H1 (cell line): Measurements from ENCODE around the gene PTBP3. TPM values are rescaled to one million over a fixed set of nuclear protein-coding genes. Genes with fewer than 3 reads are reported as not detected.

ENCODE experiments used
- CTCF ChIA-PET: fragments of 300-600 bp; sonication (Branson Sonifier 250); formaldehyde crosslinking; loops from one replicate; lab custom pipeline; 2021; ENCODE audit not compliant: partially characterized antibody; lab: Charles Lee
- POLR2A ChIA-PET: fragments of 300-600 bp; sonication (Branson Sonifier 250); formaldehyde crosslinking; loops from one replicate; lab custom pipeline; 2021; ENCODE audit warnings: inconsistent platforms; ENCODE audit not compliant: partially characterized antibody; lab: Charles Lee
- DNase-seq, 2 experiments: peaks; one replicate each; pipeline versions ENCODE4 v3.0.0 to v3.0.0-alpha.2; 2010 to 2022; ENCODE audit warnings: low spot score in 2 of 2, low read depth in 1 of 2, mixed read lengths in 1 of 2
- FAIRE-seq: peaks from 2 replicates; lab custom pipeline; 2011; peaks lifted over from hg19 to GRCh38; lab: Jason Lieb, UNC
- H2AFZ ChIP-seq: 2 replicates; pipeline ENCODE4 v1.8.1; 2012; ENCODE audit warnings: low read length, inconsistent platforms
- H2AK5ac ChIP-seq: 2 replicates; pipeline ENCODE4 v1.6.1; 2013; ENCODE audit warnings: low read depth, low read length
- H2BK120ac ChIP-seq: replicated peaks from 2 replicates; pipeline ENCODE3; 2013; ENCODE audit warnings: low read depth, low read length, inconsistent platforms
- H2BK12ac ChIP-seq: 2 replicates; pipeline ENCODE4 v1.6.1; 2013; ENCODE audit warnings: low read depth, low read length
- H2BK15ac ChIP-seq: 2 replicates; pipeline ENCODE4 v1.6.1; 2013; ENCODE audit warnings: low read length
- H2BK20ac ChIP-seq: 2 replicates; pipeline ENCODE4 v1.6.1; 2013; ENCODE audit warnings: low read length
- H2BK5ac ChIP-seq: 2 replicates; pipeline ENCODE4 v1.6.1; 2013; ENCODE audit warnings: low read depth, low read length
- H3K14ac ChIP-seq: 2 replicates; pipeline ENCODE4 v1.6.1; 2013; ENCODE audit warnings: inconsistent platforms; ENCODE audit not compliant: insufficient read length
- H3K18ac ChIP-seq: 2 replicates; pipeline ENCODE4 v1.6.1; 2013; ENCODE audit warnings: low read length; ENCODE audit errors: extremely low read depth
- H3K23ac ChIP-seq: 2 replicates; pipeline ENCODE4 v1.6.1; 2013; ENCODE audit warnings: inconsistent platforms; ENCODE audit not compliant: insufficient read length
- H3K23me2 ChIP-seq: 2 replicates; pipeline ENCODE4 v1.6.1; 2013; ENCODE audit warnings: low read depth, low read length
- H3K27ac ChIP-seq: 2 replicates; pipeline ENCODE4 v1.6.1; 2011; ENCODE audit warnings: low read depth, low read length, inconsistent platforms
- H3K27me3 ChIP-seq, 4 experiments: replicated peaks in 1 of 4; 1 replicate in 1 of 4; 2 replicates in 3 of 4; pipeline versions ENCODE4 v1.6.1 to v1.8.1; 2011 to 2013; ENCODE audit warnings: low read length in 3 of 4, mild to moderate bottlenecking in 3 of 4, inconsistent platforms in 2 of 4, mixed read lengths in 2 of 4, moderate library complexity in 1 of 4; ENCODE audit not compliant: control insufficient read depth in 3 of 4, insufficient read depth in 3 of 4; ENCODE audit errors: extremely low read depth in 1 of 4
- H3K36me3 ChIP-seq, 4 experiments: 2 replicates each; pipeline versions ENCODE4 v1.6.1 to v1.8.1; 2011 to 2013; ENCODE audit warnings: mild to moderate bottlenecking in 4 of 4, low read length in 3 of 4, moderate library complexity in 2 of 4, control low read depth in 1 of 4, inconsistent platforms in 1 of 4; ENCODE audit not compliant: insufficient read depth in 4 of 4, control insufficient read depth in 2 of 4
- H3K4ac ChIP-seq: replicated peaks from 2 replicates; pipeline ENCODE3; 2013; ENCODE audit warnings: low read length, low read depth, mixed read lengths, inconsistent platforms; ENCODE audit not compliant: insufficient read length
- H3K4me1 ChIP-seq, 4 experiments: replicated peaks in 1 of 4; 1 replicate in 1 of 4; 2 replicates in 3 of 4; pipeline versions ENCODE4 v1.6.1 to v1.8.1; 2011 to 2013; ENCODE audit warnings: low read length in 3 of 4, inconsistent platforms in 2 of 4, mixed read lengths in 1 of 4; ENCODE audit not compliant: insufficient read depth in 4 of 4, control insufficient read depth in 3 of 4
- H3K4me2 ChIP-seq, 2 experiments: 2 replicates each; pipeline versions ENCODE4 v1.6.1 to v1.8.1; 2011 to 2013; ENCODE audit warnings: low read depth in 2 of 2, low read length in 2 of 2, control low read depth in 1 of 2, inconsistent platforms in 1 of 2, mild to moderate bottlenecking in 1 of 2; ENCODE audit not compliant: insufficient read depth in 1 of 2
- H3K4me3 ChIP-seq, 4 experiments: fragments of 200-600, 300-600 bp in 1 of 4; sonication (generic), shearing (Covaris generic), sonication (Bioruptor Twin) in 1 of 4; 2 replicates each; pipeline versions ENCODE4 v1.5.1 to v1.8.1; 2011 to 2016; ENCODE audit warnings: low read length in 4 of 4, low read depth in 3 of 4, control low read depth in 2 of 4, inconsistent platforms in 2 of 4, mild to moderate bottlenecking in 2 of 4, mixed read lengths in 1 of 4, moderate library complexity in 1 of 4; ENCODE audit not compliant: insufficient read depth in 2 of 4; ENCODE audit errors: extremely low read depth in 1 of 4
- H3K56ac ChIP-seq: replicated peaks from 2 replicates; pipeline ENCODE3; 2013; ENCODE audit warnings: low read depth, mild to moderate bottlenecking, mixed read lengths, low read length, inconsistent platforms; ENCODE audit not compliant: insufficient read length
- H3K79me1 ChIP-seq: 2 replicates; pipeline ENCODE4 v1.6.1; 2013; ENCODE audit warnings: low read depth, low read length, control low read depth
- H3K79me2 ChIP-seq, 2 experiments: 2 replicates each; pipeline versions ENCODE4 v1.6.1 to v1.8.1; 2012 to 2013; ENCODE audit warnings: low read length in 2 of 2, mild to moderate bottlenecking in 2 of 2, inconsistent platforms in 1 of 2; ENCODE audit not compliant: insufficient read depth in 2 of 2, control insufficient read depth in 1 of 2
- H3K9ac ChIP-seq, 4 experiments: replicated peaks in 1 of 4; 1 replicate in 1 of 4; 2 replicates in 3 of 4; pipeline versions ENCODE4 v1.6.1 to v1.8.1; 2011 to 2013; ENCODE audit warnings: low read depth in 3 of 4, low read length in 3 of 4, control low read depth in 2 of 4, mild to moderate bottlenecking in 2 of 4, moderate library complexity in 2 of 4, inconsistent platforms in 1 of 4; ENCODE audit errors: extremely low read depth in 1 of 4
- H3K9me3 ChIP-seq, 2 experiments: 2 replicates each; pipeline versions ENCODE4 v1.6.1 to v1.8.1; 2012 to 2013; ENCODE audit warnings: mild to moderate bottlenecking in 2 of 2, moderate library complexity in 2 of 2, control low read depth in 1 of 2, inconsistent platforms in 1 of 2, low read depth in 1 of 2, low read length in 1 of 2, mixed read lengths in 1 of 2; ENCODE audit not compliant: insufficient read depth in 2 of 2
- H4K20me1 ChIP-seq, 2 experiments: replicated peaks in 1 of 2; 2 replicates each; pipeline versions ENCODE3 to v1.8.1; 2011 to 2013; ENCODE audit warnings: inconsistent platforms in 2 of 2, low read length in 2 of 2, mild to moderate bottlenecking in 1 of 2; ENCODE audit not compliant: insufficient read depth in 2 of 2, control insufficient read depth in 1 of 2
- H4K5ac ChIP-seq: 2 replicates; pipeline ENCODE4 v1.6.1; 2013; ENCODE audit warnings: low read length, low read depth, mixed read lengths, inconsistent platforms; ENCODE audit not compliant: insufficient read length
- H4K8ac ChIP-seq: 2 replicates; pipeline ENCODE4 v1.8.0; 2013; ENCODE audit warnings: mild to moderate bottlenecking, moderate library complexity, low read length, inconsistent platforms; ENCODE audit not compliant: insufficient read depth; ENCODE audit errors: extremely low read depth
- H4K91ac ChIP-seq: replicated peaks from 2 replicates; pipeline ENCODE3; 2013; ENCODE audit warnings: low read length, mixed read lengths, inconsistent platforms; ENCODE audit not compliant: insufficient read length
- CTBP2 ChIP-seq: IDR thresholded peaks from 2 replicates; pipeline ENCODE4 v1.7.0; 2011; ENCODE audit warnings: borderline replicate concordance, mild to moderate bottlenecking, moderate library complexity, mixed read lengths, low read length; ENCODE audit not compliant: insufficient read depth, insufficient read length
- E2F6 ChIP-seq: IDR thresholded peaks from 2 replicates; pipeline ENCODE4 v1.6.1; 2012; ENCODE audit warnings: inconsistent platforms
- EP300 ChIP-seq, 2 experiments: IDR thresholded peaks; 1 replicate in 1 of 2; 2 replicates in 1 of 2; pipeline ENCODE4 v1.6.1; 2011 to 2012; ENCODE audit warnings: low read depth in 2 of 2, low read length in 2 of 2, mild to moderate bottlenecking in 2 of 2, borderline replicate concordance in 1 of 2, inconsistent platforms in 1 of 2, moderate library complexity in 1 of 2
- HDAC2 ChIP-seq, 2 experiments: fragments of 300-600 bp in 1 of 2; sonication (generic) in 1 of 2; IDR thresholded peaks; 2 replicates each; pipeline ENCODE4 v1.6.1; 2011 to 2012; ENCODE audit warnings: low read depth in 2 of 2, low read length in 2 of 2, mild to moderate bottlenecking in 2 of 2, moderate library complexity in 2 of 2, borderline replicate concordance in 1 of 2, inconsistent platforms in 1 of 2
- JUN ChIP-seq: IDR thresholded peaks from 2 replicates; pipeline ENCODE4 v1.6.1; 2011; ENCODE audit warnings: low read depth, mild to moderate bottlenecking, improper control_type of control experiment, low read length
- RFX5 ChIP-seq: IDR thresholded peaks from 2 replicates; pipeline ENCODE4 v1.6.1; 2011; ENCODE audit warnings: low read depth, low read length, improper control_type of control experiment, borderline replicate concordance
- SAP30 ChIP-seq: fragments of 300-600 bp; sonication (generic); IDR thresholded peaks from 2 replicates; pipeline ENCODE4 v1.7.1; 2012; ENCODE audit warnings: low read length, moderate library complexity, mild to moderate bottlenecking, inconsistent platforms; ENCODE audit not compliant: insufficient read depth, insufficient replicate concordance
- SIX5 ChIP-seq: IDR thresholded peaks from 2 replicates; pipeline ENCODE4 v1.6.1; 2011; ENCODE audit warnings: mild to moderate bottlenecking, low read depth, low read length
- SUZ12 ChIP-seq: fragments of 200-600 bp; sonication (generic); IDR thresholded peaks from 2 replicates; pipeline ENCODE4 v1.6.1; 2012; ENCODE audit warnings: mild to moderate bottlenecking, inconsistent platforms, low read length, moderate library complexity, mixed read lengths
- TEAD4 ChIP-seq: IDR thresholded peaks from 2 replicates; pipeline ENCODE4 v1.6.1; 2012; ENCODE audit warnings: low read depth, low read length, inconsistent platforms, mixed read lengths
- USF2 ChIP-seq: IDR thresholded peaks from 2 replicates; pipeline ENCODE4 v1.6.1; 2011; ENCODE audit warnings: low read length, improper control_type of control experiment
- WGBS, 2 experiments: shearing (Covaris generic) in 1 of 2; methylation state at CpG; one replicate each; pipeline versions ENCODE4 v1.1.6 to v1.1.7; 2013 to 2015; ENCODE audit warnings: low lambda C conversion rate in 2 of 2, mixed read lengths in 2 of 2, inconsistent platforms in 1 of 2, low coverage in 1 of 2, missing lambda C conversion rate in 1 of 2; ENCODE audit not compliant: insufficient replicate concordance in 2 of 2, insufficient coverage in 1 of 2, insufficient read length in 1 of 2; ENCODE audit errors: extremely low coverage in 1 of 2, missing lambda C conversion rate in 1 of 2; 5-methylcytosine and 5-hydroxymethylcytosine counted together
- polyA plus RNA-seq, 7 experiments: library from polyadenylated mRNA; depleted of rRNA in 3 of 7; stranded (reverse) in 5 of 7; unstranded in 2 of 7; fragments of >200 nt in 5 of 7; fragments of 200-250 nt in 2 of 7; gene quantifications; 1 replicate in 5 of 7; 2 replicates in 1 of 7; 4 replicates in 1 of 7; pipeline versions ENCODE4 v1.2.1 to v1.2.3, GENCODE V29; 2011 to 2013; ENCODE audit warnings: missing spikeins in 2 of 7, mixed read lengths in 2 of 7
- total RNA-seq: library from RNA; stranded (reverse); fragmentation: NEBNext Ultra II Directional; extraction: Animal tissue kit (Norgen Biotek cat#: 25700); gene quantifications from 2 replicates; pipeline ENCODE4 v1.2.1, GENCODE V29; 2021

PTBP3 gene
- total and polyA plus RNA-seq, 2 of the 8 experiments (the other 6 are each of a cell fraction or from before 2014, with no cell fraction given), result 51.0 to 124 TPM

- POLR2A ChIA-PET, result no interaction called here
- Histone ChIP-seq H3K23me2 (peaks cover 2% of the 10 kb centered on the region; the same call in 1 of the 2 replicates), H2AK5ac (no peak overlapping the region), H2BK20ac (no peak overlapping the region), H4K20me1 (no peaks in the 10 kb centered on the region), H3K79me1 (no peaks in the 10 kb centered on the region), H3K4me2 (no peak overlapping the region), H3K27me3 (peaks cover 0 to under 1% (median 0%) of the 10 kb centered on the region in 4 experiments; a peak in 1 of 7 replicates), H3K9ac (no peak overlapping the region), H2AFZ (no peak overlapping the region), H3K4me1 (peaks cover 0 to 10% (median 5%) of the 10 kb centered on the region in 4 experiments; a peak in 4 of 7 replicates), H2BK15ac (no peak overlapping the region), H2BK12ac (no peak overlapping the region), H4K5ac (no peak overlapping the region), H3K23ac (no peak overlapping the region), H3K18ac (no peak overlapping the region), H2BK5ac (no peak overlapping the region), H3K27ac (no peak overlapping the region), H3K4ac (no peak overlapping the region), H4K8ac (no peak overlapping the region), H2BK120ac (no peak overlapping the region), H3K4me3 (no peak overlapping the region), H3K9me3 (no peaks in the 10 kb centered on the region), H3K36me3 (no peaks in the 10 kb centered on the region), H3K14ac (no peak overlapping the region), H4K91ac (no peak overlapping the region), H3K56ac (no peak overlapping the region), H3K79me2 (no peaks in the 10 kb centered on the region)
- CTCF ChIA-PET, result no interaction called here
- DNase-seq, result no peak
- no peak for FAIRE-seq
- 66% methylated on average over 3 of the region's 3 CpGs; no CpG with 5 or more reads in 1 of the 2 experiments for WGBS, 2 experiments
- TF ChIP-seq JUN (no peak), RFX5 (no peak), CTBP2 (no peak), HDAC2 (IDR thresholded peaks at IDR 0.05; ENCODE audit: borderline replicate concordance in 1 of 2, low read depth in 2 of 2, low read length in 2 of 2) (no peak), SIX5 (no peak), EP300 (IDR thresholded peaks at IDR 0.05; ENCODE audit: borderline replicate concordance in 1 of 2, low read depth in 2 of 2, low read length in 2 of 2) (no peak), SAP30 (no peak), E2F6 (no peak), SUZ12 (no peak), USF2 (no peak), TEAD4 (no peak)
Measured at GRCh38 chr9:112168197-112168596, 165.2 kb downstream of the PTBP3 start.
